H4 (cell line): ENCODE measurements around the gene SLC8A1. TPM values are rescaled to one million over a fixed set of nuclear protein-coding genes. Genes with fewer than 3 reads are reported as not detected.

Source experiments
- DNase-seq: peaks from one replicate; pipeline ENCODE4 v3.0.0-alpha.2; 2015; ENCODE audit warnings: low spot score
- total RNA-seq: library from RNA; depleted of rRNA; stranded (reverse); fragments of >200 nt; shearing (Covaris generic); gene quantifications from 2 replicates; pipeline ENCODE4 v1.2.3, GENCODE V29; 2014; rRNA removed

SLC8A1 gene
- total RNA-seq: not detected in 2 replicates

GRCh38 chr2:40451918-40452605 is at the start of gene SLC8A1:
Gene SLC8A1 (minus strand): TSS chr2:40452090.
- no peak for DNase-seq

GRCh38 chr2:40499437-40499836 is 47.5 kb upstream of the SLC8A1 start:
- DNase-seq: no peak

- DNase-seq: no peak
Observed at GRCh38 chr2:40497251-40497859, 45.5 kb upstream of the SLC8A1 start.

GRCh38 chr2:40489678-40489960 is 37.7 kb upstream of the SLC8A1 start:
- DNase-seq: no peak

- peak; percentile 61 for DNase-seq
Observed at GRCh38 chr2:40488927-40489677, 37.2 kb upstream of the SLC8A1 start.

- DNase-seq: peak; percentile 32
Observed at GRCh38 chr2:40488101-40488601, 36.3 kb upstream of the SLC8A1 start.

- DNase-seq: no peak
Observed at GRCh38 chr2:40487602-40488001, 35.7 kb upstream of the SLC8A1 start.

- DNase-seq: no peak
Observed at GRCh38 chr2:40485854-40486253, 34.0 kb upstream of the SLC8A1 start.

- no peak for DNase-seq
Observed at GRCh38 chr2:40485318-40485717, 33.4 kb upstream of the SLC8A1 start.

- no peak for DNase-seq
Observed at GRCh38 chr2:40483549-40484243, 31.8 kb upstream of the SLC8A1 start.

- no peak for DNase-seq
Observed at GRCh38 chr2:40480596-40480995, 28.7 kb upstream of the SLC8A1 start.

GRCh38 chr2:40480073-40480472 is 28.2 kb upstream of the SLC8A1 start:
- DNase-seq: no peak

- DNase-seq: no peak
Observed at GRCh38 chr2:40477361-40477760, 25.5 kb upstream of the SLC8A1 start.

- DNase-seq: no peak
Observed at GRCh38 chr2:40476436-40476835, 24.5 kb upstream of the SLC8A1 start.

GRCh38 chr2:40474306-40474705 is 22.4 kb upstream of the SLC8A1 start:
- no peak for DNase-seq

GRCh38 chr2:40471866-40472265 is 20.0 kb upstream of the SLC8A1 start:
- peak; percentile 23 for DNase-seq

GRCh38 chr2:40470822-40471813 is 19.2 kb upstream of the SLC8A1 start:
- DNase-seq: no peak

GRCh38 chr2:40466935-40467572 is 15.2 kb upstream of the SLC8A1 start:
- DNase-seq: no peak

- DNase-seq: no peak
Observed at GRCh38 chr2:40466332-40466906, 14.5 kb upstream of the SLC8A1 start.

GRCh38 chr2:40463112-40463511 is 11.2 kb upstream of the SLC8A1 start:
- DNase-seq: no peak
